Cardiac septum (tissue), 1 donor: ENCODE results near the gene HYAL2. TPM values are rescaled to one million over a fixed set of nuclear protein-coding genes. Genes with fewer than 3 reads are reported as not detected.

ENCODE experiments used
- DNase-seq: peaks from one replicate; pipeline ENCODE4 v3.0.0-alpha.2; 2020; ENCODE audit warnings: low spot score
- intact Hi-C: fragments of 100-400 bp; cut with DNase I; formaldehyde crosslinking; loops from one replicate; pipeline ENCODE4 v1.14.0; 2022
- total RNA-seq: library from RNA; stranded (reverse); fragmentation: NEBNext Ultra II Directional; extraction: Animal tissue kit (Norgen Biotek cat#: 25700); gene quantifications from one replicate; pipeline ENCODE4 v1.2.1, GENCODE V29; 2021
- donor health status: DM: no; HTN: no; CAD: no.

Gene HYAL2
- total RNA-seq, 1 donor from 2014 or later = 42.0 TPM

- intact Hi-C loops = no loop called here
- no peak for DNase-seq
Measured at GRCh38 chr3:50268276-50268675, 54.3 kb downstream of the HYAL2 start.

Other genes with a start within 250 kb of the HYAL2 start
- gene RBM5, start 233.8 kb downstream of the HYAL2 start, total RNA-seq = 85.3 TPM
- gene SEMA3F, start 167.4 kb downstream of the HYAL2 start, total RNA-seq = 10.0 TPM
- gene GNAT1, start 131.1 kb downstream of the HYAL2 start, total RNA-seq = not detected
- 6.6 TPM for gene SLC38A3, start 117.5 kb downstream of the HYAL2 start, total RNA-seq
- 153 TPM for gene GNAI2, start 86.5 kb downstream of the HYAL2 start, total RNA-seq
- gene SEMA3B, start 53.6 kb downstream of the HYAL2 start, total RNA-seq = 26.5 TPM
- 25.7 TPM for gene LSMEM2, start 43.7 kb downstream of the HYAL2 start, total RNA-seq
- 45.7 TPM for gene IFRD2, start 30.3 kb downstream of the HYAL2 start, total RNA-seq
- 1.3 TPM for gene HYAL3, start 23.3 kb downstream of the HYAL2 start, total RNA-seq
- gene NAA80, start 23.3 kb downstream of the HYAL2 start, total RNA-seq = 8.5 TPM
- 51.6 TPM for gene HYAL1, start 19.2 kb downstream of the HYAL2 start, total RNA-seq
- 24.5 TPM for gene TUSC2, start 5.5 kb upstream of the HYAL2 start, total RNA-seq
- gene RASSF1, start 18.1 kb upstream of the HYAL2 start, total RNA-seq = 11.0 TPM
- gene ZMYND10, start 23.0 kb upstream of the HYAL2 start, total RNA-seq = 0.35 TPM
- 19.1 TPM for gene NPRL2, start 28.0 kb upstream of the HYAL2 start, total RNA-seq
- 6.4 TPM for gene CYB561D2, start 28.1 kb upstream of the HYAL2 start, total RNA-seq
- gene TMEM115, start 36.8 kb upstream of the HYAL2 start, total RNA-seq = 26.6 TPM
- 1.4 TPM for gene CACNA2D2, start 180.9 kb upstream of the HYAL2 start, total RNA-seq
- gene C3orf18, start 245.0 kb upstream of the HYAL2 start, total RNA-seq = 35.7 TPM
- 14.4 TPM for gene HEMK1, start 246.8 kb upstream of the HYAL2 start, total RNA-seq